GM23338 (cell line): ENCODE data around the gene ROCK2. TPM values are rescaled to one million over a fixed set of nuclear protein-coding genes. Genes with fewer than 3 reads are reported as not detected.

Source experiments
- ATAC-seq: fragments of 200-7000 bp; cut with Tn5 transposase; 3 replicates; pipeline ENCODE4 v1.9.1; 2020
- DNase-seq: peaks from one replicate; pipeline ENCODE4 v3.0.0-alpha.2; 2015; ENCODE audit warnings: low spot score
- H2AFZ ChIP-seq: fragments of 200-600 bp; sonication (generic); 2 replicates; pipeline ENCODE4 v1.8.0; 2016; ENCODE audit warnings: antibody characterized with exemption, mild to moderate bottlenecking, moderate library complexity
- H3F3A ChIP-seq: fragments of 200-600 bp; sonication (generic); replicated peaks from 2 replicates; pipeline ENCODE4 v1.8.0; 2017; ENCODE audit warnings: antibody characterized with exemption, mixed run types, low read depth
- H3K27ac ChIP-seq: fragments of 200-600 bp; sonication (generic); 2 replicates; pipeline ENCODE4 v1.6.1; 2016; ENCODE audit warnings: low read depth
- H3K27me3 ChIP-seq: fragments of 200-600 bp; sonication (generic); 2 replicates; pipeline ENCODE4 v1.8.0; 2016; ENCODE audit warnings: mild to moderate bottlenecking, mixed run types, moderate library complexity; ENCODE audit not compliant: insufficient read depth
- H3K36me3 ChIP-seq: fragments of 200-600 bp; sonication (generic); 2 replicates; pipeline ENCODE4 v1.8.0; 2016; ENCODE audit warnings: mild to moderate bottlenecking; ENCODE audit not compliant: insufficient read depth
- H3K4me1 ChIP-seq: fragments of 200-600 bp; sonication (generic); 2 replicates; pipeline ENCODE4 v1.8.0; 2016; ENCODE audit warnings: mild to moderate bottlenecking, moderate library complexity; ENCODE audit not compliant: insufficient read depth
- H3K4me2 ChIP-seq: fragments of 200-600 bp; sonication (generic); 2 replicates; pipeline ENCODE4 v1.7.1; 2017; ENCODE audit warnings: mixed run types
- H3K4me3 ChIP-seq: fragments of 200-600 bp; sonication (generic); 2 replicates; pipeline ENCODE4 v1.6.1; 2016; ENCODE audit warnings: mixed run types
- H3K79me2 ChIP-seq: fragments of 200-600 bp; sonication (generic); replicated peaks from 2 replicates; pipeline ENCODE4 v1.8.0; 2017; ENCODE audit warnings: mild to moderate bottlenecking; ENCODE audit not compliant: insufficient read depth
- H3K9me2 ChIP-seq: fragments of 200-600 bp; sonication (generic); 2 replicates; pipeline ENCODE4 v1.8.0; 2017; ENCODE audit not compliant: insufficient read depth
- H4K20me1 ChIP-seq: fragments of 200-600 bp; sonication (generic); replicated peaks from 2 replicates; pipeline ENCODE4 v1.8.0; 2017; ENCODE audit warnings: mild to moderate bottlenecking; ENCODE audit not compliant: insufficient read depth
- H3K27ac Mint-ChIP-seq: 2 replicates; pipeline ENCODE4 v1.8.0; 2020; ENCODE audit warnings: inconsistent platforms, mild to moderate bottlenecking, moderate library complexity, mixed read lengths
- H3K27me3 Mint-ChIP-seq: 3 replicates; pipeline ENCODE4 v1.8.0; 2022; ENCODE audit warnings: low read depth, mild to moderate bottlenecking, moderate library complexity, mixed read lengths, inconsistent platforms; ENCODE audit not compliant: insufficient read depth, poor library complexity
- H3K36me3 Mint-ChIP-seq: 3 replicates; pipeline ENCODE4 v1.8.0; 2021; ENCODE audit warnings: low read depth, mild to moderate bottlenecking, inconsistent platforms, moderate library complexity, mixed read lengths
- H3K4me1 Mint-ChIP-seq: 3 replicates; pipeline ENCODE4 v1.8.0; 2020; ENCODE audit warnings: mild to moderate bottlenecking, inconsistent platforms, mixed read lengths
- H3K4me3 Mint-ChIP-seq: 3 replicates; pipeline ENCODE4 v1.8.0; 2021; ENCODE audit warnings: moderate library complexity, mild to moderate bottlenecking, inconsistent platforms, mixed read lengths
- H3K9me3 Mint-ChIP-seq: 3 replicates; pipeline ENCODE4 v1.8.0; 2020; ENCODE audit warnings: moderate library complexity, mild to moderate bottlenecking, inconsistent platforms, mixed read lengths
- CREB1 ChIP-seq: fragments of 250-450 bp; sonication (Bioruptor Pico); IDR thresholded peaks from 2 replicates; pipeline ENCODE4 v1.5.0; 2020; ENCODE audit warnings: low read depth, mild to moderate bottlenecking, moderate library complexity
- CTCF ChIP-seq, 2 experiments: fragments of 200-600 bp in 1 of 2; sonication (generic) in 1 of 2; conservative IDR thresholded peaks; 2 replicates each; pipeline versions ENCODE4 v1.5.1 to v1.6.1; 2016 to 2017; ENCODE audit warnings: antibody characterized with exemption in 2 of 2, low read depth in 2 of 2, mild to moderate bottlenecking in 2 of 2, moderate library complexity in 1 of 2
- ETS1 ChIP-seq: IDR thresholded peaks from 2 replicates; pipeline ENCODE4 v1.6.1; 2016; ENCODE audit warnings: antibody characterized with exemption
- EZH2 ChIP-seq: fragments of 200-600 bp; sonication (generic); IDR thresholded peaks from one replicate; pipeline ENCODE4 v1.8.0; 2017; ENCODE audit warnings: antibody characterized with exemption, mild to moderate bottlenecking, low read depth; ENCODE audit not compliant: unreplicated experiment
- EZH2phosphoT487 ChIP-seq: fragments of 200-600 bp; sonication (generic); IDR thresholded peaks from one replicate; pipeline ENCODE4 v1.8.1; 2018; ENCODE audit warnings: antibody characterized with exemption; ENCODE audit not compliant: unreplicated experiment
- NANOG ChIP-seq: IDR thresholded peaks from 2 replicates; pipeline ENCODE4 v1.6.1; 2016; ENCODE audit warnings: antibody characterized with exemption, borderline replicate concordance
- STAT1 ChIP-seq: IDR thresholded peaks from one replicate; pipeline ENCODE4 v1.6.1; 2016; ENCODE audit warnings: antibody characterized with exemption; ENCODE audit not compliant: unreplicated experiment
- ZNF114 ChIP-seq: fragments of 250-450 bp; sonication (Bioruptor Pico); IDR thresholded peaks from 2 replicates; pipeline ENCODE4 v1.5.0; 2020; ENCODE audit warnings: mild to moderate bottlenecking, moderate library complexity
- ZNF462 ChIP-seq: fragments of 250-450 bp; sonication (Bioruptor Pico); IDR thresholded peaks from 2 replicates; pipeline ENCODE4 v1.5.0; 2020; ENCODE audit warnings: mild to moderate bottlenecking, moderate library complexity
- polyA plus RNA-seq: library from polyadenylated mRNA; unstranded; fragments of >200 nt; fragmentation: Nextera tagmentation; extraction: Ambion mirVana; gene quantifications from 2 replicates; pipeline ENCODE4 v1.2.1, GENCODE V29; 2016
- total RNA-seq: library from RNA; depleted of rRNA; stranded (reverse); fragments of >200 nt; shearing (Covaris generic); gene quantifications from 2 replicates; pipeline ENCODE4 v1.2.3, GENCODE V29; 2014

Gene ROCK2
- total and polyA plus RNA-seq, 2 experiments from 2014 or later, result 16.4 to 28.0 TPM

- Mint-ChIP-seq H3K4me1 (peaks cover 4% of the 10 kb centered on the region; the same call in 1 of the 3 replicates), H3K27me3 (peaks cover 11% of the 10 kb centered on the region), H3K4me3 (no peak overlapping the region), H3K36me3 (0 out of 3 replicates have a peak, but pooled peaks cover 2% of the 10 kb centered on the region), H3K27ac (no peak overlapping the region), H3K9me3 (peaks cover 4% of the 10 kb centered on the region; the same call in 1 of the 3 replicates)
- Histone ChIP-seq H3K4me2 (no peak overlapping the region), H4K20me1 (no peaks in the 10 kb centered on the region), H3K4me1 (no peaks in the 10 kb centered on the region), H3K4me3 (no peak overlapping the region), H3K27me3 (no peaks in the 10 kb centered on the region), H3K9me2 (no peaks in the 10 kb centered on the region), H3K36me3 (no peaks in the 10 kb centered on the region), H2AFZ (no peak overlapping the region), H3F3A (no peaks in the 10 kb centered on the region), H3K79me2 (no peaks in the 10 kb centered on the region), H3K27ac (no peak overlapping the region)
- DNase-seq (no peak), ATAC-seq (no peak)
- TF ChIP-seq STAT1 (no peak), EZH2phosphoT487 (no peak), ETS1 (no peak), CREB1 (CRISPR knock-in tag) (no peak), NANOG (no peak), EZH2 (no peak)
These were observed 197.2 kb downstream of the ROCK2 start for GRCh38 chr2:11147263-11147662.

GRCh38 chr2:11146076-11146475, 198.4 kb downstream of the ROCK2 start:
- no peaks in the 10 kb centered on the region for H3K4me1 ChIP-seq
- no peaks in the 10 kb centered on the region for H3K27me3 ChIP-seq
- H3K27ac ChIP-seq, result no peak overlapping the region
- no peak overlapping the region for H3K4me2 ChIP-seq
- H3K79me2 ChIP-seq, result no peaks in the 10 kb centered on the region
- H3F3A ChIP-seq, result no peaks in the 10 kb centered on the region
- Mint-ChIP-seq H3K27me3 (peaks cover 12% of the 10 kb centered on the region), H3K4me1 (0 out of 3 replicates have a peak, but pooled peaks cover under 1% of the 10 kb centered on the region), H3K4me3 (no peak overlapping the region), H3K36me3 (peaks cover 3% of the 10 kb centered on the region; the same call in 1 of the 3 replicates), H3K9me3 (peaks cover 4% of the 10 kb centered on the region; the same call in 1 of the 3 replicates), H3K27ac (no peak overlapping the region)
- no peak overlapping the region for H3K4me3 ChIP-seq
- no peaks in the 10 kb centered on the region for H4K20me1 ChIP-seq
- H3K36me3 ChIP-seq, result no peaks in the 10 kb centered on the region
- no peak for ATAC-seq
- no peak overlapping the region for H2AFZ ChIP-seq
- DNase-seq, result no peak
- no peaks in the 10 kb centered on the region for H3K9me2 ChIP-seq
- TF ChIP-seq ZNF462 (CRISPR knock-in tag) (no peak), STAT1 (no peak), CTCF (conservative IDR thresholded peaks at IDR 0.05; ENCODE audit: low read depth in 2 of 2) (no peak), CREB1 (CRISPR knock-in tag) (no peak), NANOG (no peak), ETS1 (no peak), ZNF114 (CRISPR knock-in tag) (no peak), EZH2phosphoT487 (no peak)
